Prostate gland (tissue), 2 donors: ENCODE data around the gene TAAR9.

ENCODE experiments used
- CTCF ChIP-seq, 4 experiments: fragments of 200-600 bp in 2 of 4; fragments of 450-650 bp in 2 of 4; sonication (generic) in 2 of 4; IDR thresholded peaks; 1 replicate in 3 of 4; 2 replicates in 1 of 4; pipeline ENCODE4 v1.5.1; 2016 to 2019; ENCODE audit warnings: antibody characterized with exemption in 4 of 4, mild to moderate bottlenecking in 2 of 4, moderate library complexity in 2 of 4
- POLR2A ChIP-seq: fragments of 450-650 bp; IDR thresholded peaks from one replicate; pipeline ENCODE4 v1.6.1; 2016; ENCODE audit warnings: antibody characterized with exemption, mild to moderate bottlenecking
- POLR2AphosphoS5 ChIP-seq: sonication (generic); formaldehyde crosslinking; IDR thresholded peaks from one replicate; pipeline ENCODE4 v1.6.1; 2017; ENCODE audit warnings: antibody characterized with exemption

- TF ChIP-seq CTCF (IDR thresholded peaks at IDR 0.05) (no peak), POLR2AphosphoS5 (no peak), POLR2A (no peak)
These were observed 30.5 kb downstream of the TAAR9 start for GRCh38 chr6:132568611-132569010.
